HUES48 (cell line): ENCODE data around the gene THOC2.
"Not testable (repeated sequence)": the region's sequence is repeated elsewhere in the genome, so short reads cannot be mapped to it uniquely, and the experiment has no call there.

Experiments
- H3K27ac ChIP-seq: one replicate; pipeline ENCODE4 v1.7.0; 2013; ENCODE audit warnings: low read depth, low read length, inconsistent platforms
- H3K27me3 ChIP-seq: 2 replicates; pipeline ENCODE4 v1.6.1; 2013; ENCODE audit warnings: mild to moderate bottlenecking, low read length; ENCODE audit not compliant: control insufficient read depth, insufficient read depth
- H3K36me3 ChIP-seq: 2 replicates; pipeline ENCODE4 v1.6.1; 2013; ENCODE audit warnings: low read length; ENCODE audit not compliant: control insufficient read depth, insufficient read depth
- H3K4me1 ChIP-seq: 2 replicates; pipeline ENCODE4 v1.6.1; 2013; ENCODE audit warnings: mild to moderate bottlenecking, low read length; ENCODE audit not compliant: control insufficient read depth, insufficient read depth
- H3K4me3 ChIP-seq: 2 replicates; pipeline ENCODE4 v1.5.1; 2013; ENCODE audit warnings: mild to moderate bottlenecking, low read depth, low read length
- H3K9ac ChIP-seq: 2 replicates; pipeline ENCODE4 v1.6.1; 2013; ENCODE audit warnings: mild to moderate bottlenecking, low read depth, low read length, moderate library complexity
- H3K9me3 ChIP-seq: 2 replicates; pipeline ENCODE4 v1.6.1; 2013; ENCODE audit warnings: low read length; ENCODE audit not compliant: control insufficient read depth, insufficient read depth

Gene THOC2

DNA sequence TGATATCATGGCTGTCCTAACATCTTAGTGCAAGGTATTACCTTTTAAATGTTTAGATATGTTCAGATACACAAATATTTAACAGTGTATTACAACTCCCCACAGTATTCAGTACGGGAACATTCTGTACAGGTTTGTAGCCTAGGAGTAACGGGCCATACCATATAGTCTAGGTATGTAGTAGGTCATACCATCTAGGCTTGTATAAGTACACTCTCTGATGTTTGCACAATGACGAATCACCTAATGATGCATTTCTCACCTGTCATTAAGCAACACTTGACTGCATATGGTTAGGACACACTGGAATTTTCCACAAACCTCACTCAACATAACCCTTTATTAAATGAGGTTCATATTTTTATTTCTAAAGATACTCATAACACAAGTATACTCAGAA lies 67.7 kb downstream of the THOC2 start:
- H3K36me3 ChIP-seq, result peaks cover 32% of the 10 kb centered on the region
- H3K4me3 ChIP-seq, result no peak overlapping the region
- H3K4me1 ChIP-seq, result no peaks in the 10 kb centered on the region
- H3K9me3 ChIP-seq, result no peaks in the 10 kb centered on the region
- H3K27ac ChIP-seq, result no peak overlapping the region
- no peak overlapping the region for H3K9ac ChIP-seq
- H3K27me3 ChIP-seq, result no peaks in the 10 kb centered on the region

DNA sequence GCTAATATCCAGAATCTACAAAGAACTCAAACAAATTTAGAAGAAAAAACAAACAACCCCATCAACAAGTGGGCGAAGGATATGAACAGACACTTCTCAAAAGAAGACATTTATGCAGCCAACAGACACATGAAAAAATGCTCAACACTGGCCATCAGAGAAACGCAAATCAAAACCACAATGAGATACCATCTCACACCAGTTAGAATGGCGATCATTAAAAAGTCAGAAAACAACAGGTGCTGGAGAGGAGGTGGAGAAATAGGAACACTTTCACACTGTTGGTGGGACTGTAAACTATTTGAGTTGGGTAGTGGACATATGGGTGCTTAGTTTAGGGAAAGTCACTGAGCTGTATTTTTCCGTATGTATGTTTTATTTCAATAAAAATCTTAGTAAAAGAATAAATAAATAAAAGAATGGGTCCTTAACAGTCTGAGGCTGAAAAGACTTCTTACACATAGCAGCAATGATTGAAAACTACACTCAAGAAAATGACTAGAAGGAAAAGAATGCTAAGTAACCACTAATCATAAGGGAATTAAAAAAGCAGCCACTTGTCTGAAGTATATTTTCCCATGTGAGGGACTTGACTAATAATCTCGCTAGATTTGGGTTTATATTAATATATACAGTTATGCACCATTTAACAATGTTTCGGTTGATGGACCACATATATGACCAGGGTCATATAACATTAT lies 68.2 kb downstream of the THOC2 start:
- H3K9ac ChIP-seq, H3K9me3 ChIP-seq, H3K4me3 ChIP-seq, H3K4me1 ChIP-seq, H3K27me3 ChIP-seq, H3K27ac ChIP-seq: not testable (repeated sequence)
- peaks cover 32% of the 10 kb centered on the region for H3K36me3 ChIP-seq

DNA sequence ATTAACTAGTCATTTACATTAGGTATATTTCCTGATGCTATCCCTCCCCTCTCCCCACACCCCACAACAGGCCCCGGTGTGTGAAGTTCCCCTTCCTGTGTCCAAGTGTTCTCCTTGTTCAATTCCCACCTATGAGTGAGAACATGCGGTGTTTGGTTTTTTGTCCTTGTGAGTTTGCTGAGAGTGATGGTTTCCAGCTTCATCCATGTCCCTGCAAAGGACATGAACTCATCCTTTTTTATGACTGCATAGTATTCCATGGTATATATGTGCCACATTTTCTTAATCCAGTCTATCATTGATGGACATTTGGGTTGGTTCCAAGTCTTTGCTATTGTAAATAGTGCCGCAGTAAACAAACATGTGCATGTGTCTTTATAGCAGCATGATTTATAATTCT lies 69.1 kb downstream of the THOC2 start:
- H3K4me3 ChIP-seq, H3K27ac ChIP-seq, H3K4me1 ChIP-seq, H3K9me3 ChIP-seq, H3K9ac ChIP-seq, H3K27me3 ChIP-seq: not testable (repeated sequence)
- H3K36me3 ChIP-seq, result peaks cover 32% of the 10 kb centered on the region

DNA sequence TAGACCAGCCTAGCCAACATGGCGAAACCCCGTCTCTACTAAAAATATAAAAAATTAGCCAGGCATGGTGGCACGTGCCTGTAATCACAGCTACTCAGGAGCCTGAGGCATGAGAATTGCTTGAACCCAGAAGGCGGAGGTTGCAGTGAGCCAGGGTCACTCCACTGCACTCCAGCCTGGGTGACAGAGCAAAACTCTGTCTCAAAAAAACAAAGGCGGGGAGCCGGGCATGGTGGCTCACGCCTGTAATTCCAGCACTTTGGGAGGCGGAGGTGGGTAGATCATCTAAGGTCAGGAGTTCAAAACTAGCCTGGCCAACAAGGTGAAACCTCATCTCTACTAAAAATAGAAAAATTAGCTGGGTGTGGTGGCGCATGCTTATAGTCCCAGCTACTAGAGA lies 76.3 kb downstream of the THOC2 start:
- H3K4me3 ChIP-seq, H3K27ac ChIP-seq, H3K4me1 ChIP-seq, H3K36me3 ChIP-seq, H3K9ac ChIP-seq, H3K27me3 ChIP-seq, H3K9me3 ChIP-seq: not testable (repeated sequence)

DNA sequence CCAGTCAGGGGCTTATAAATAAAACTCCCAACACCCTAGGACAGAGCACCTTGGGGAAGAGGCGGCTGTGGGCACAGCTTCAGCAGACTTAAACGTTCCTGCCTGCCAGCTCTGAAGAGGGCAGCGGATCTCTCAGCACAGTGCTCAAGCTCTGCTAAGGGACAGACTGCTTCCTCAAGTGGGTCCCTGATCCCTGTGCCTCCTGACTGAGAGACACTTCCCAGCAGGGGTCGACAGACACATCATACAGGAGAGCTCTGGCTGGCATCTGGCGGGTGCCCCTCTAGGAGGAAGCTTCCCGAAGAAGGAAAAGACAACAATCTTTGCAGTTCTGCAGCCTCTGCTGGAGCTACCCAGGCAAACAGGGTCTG lies 84.1 kb downstream of the THOC2 start:
- not testable (repeated sequence) for H3K9me3 ChIP-seq, H3K9ac ChIP-seq, H3K27me3 ChIP-seq, H3K36me3 ChIP-seq
- Histone ChIP-seq H3K27ac (peak overlapping the region; percentile 79), H3K4me3 (peak overlapping the region; percentile 42), H3K4me1 (peaks cover 13% of the 10 kb centered on the region)

DNA sequence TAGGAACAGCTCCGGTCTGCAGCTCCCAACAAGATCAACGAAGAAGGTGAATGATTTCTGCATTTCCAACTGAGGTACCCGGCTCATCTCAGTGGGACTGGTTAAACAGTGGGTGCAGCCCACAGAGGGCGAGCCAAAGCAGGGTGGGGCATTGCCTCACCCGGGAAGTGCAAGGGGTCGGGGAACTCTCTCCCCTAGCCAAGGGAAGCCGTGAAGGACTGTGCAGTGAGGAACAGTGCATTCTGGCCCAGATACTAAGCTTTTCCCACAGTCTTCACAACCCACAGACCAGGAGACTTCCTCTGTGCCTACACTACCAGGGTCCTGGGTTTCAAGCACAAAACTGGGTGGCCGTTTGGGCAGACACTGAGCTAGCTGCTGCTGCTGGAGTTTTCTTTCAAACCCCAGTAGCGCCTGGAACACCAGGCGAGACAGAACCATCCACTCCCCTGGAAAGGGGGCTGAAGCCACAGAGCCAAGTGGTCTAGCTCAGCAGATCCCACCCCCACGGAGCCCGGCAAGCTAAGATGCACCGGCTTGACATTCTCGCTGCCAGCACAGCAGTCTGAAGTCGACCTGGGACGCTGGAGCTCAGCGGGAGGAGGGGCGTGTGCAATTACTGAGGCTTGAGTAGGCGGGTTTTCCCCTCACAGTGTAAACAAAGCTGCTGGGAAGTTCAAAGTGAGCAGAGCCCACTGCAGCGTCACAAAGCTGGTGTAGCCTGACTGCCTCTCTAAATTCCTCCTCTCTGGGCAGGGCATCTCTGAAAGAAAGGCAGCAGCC lies 84.6 kb downstream of the THOC2 start:
- Histone ChIP-seq H3K9ac (no peak overlapping the region; the same call in 1 of the 2 replicates), H3K36me3 (no peaks in the 10 kb centered on the region; the same call in 1 of the 2 replicates), H3K27me3 (no peaks in the 10 kb centered on the region), H3K27ac (peak overlapping the region; percentile 79), H3K4me3 (peak overlapping the region; percentile 42), H3K4me1 (peaks cover 13% of the 10 kb centered on the region), H3K9me3 (no peaks in the 10 kb centered on the region)

DNA sequence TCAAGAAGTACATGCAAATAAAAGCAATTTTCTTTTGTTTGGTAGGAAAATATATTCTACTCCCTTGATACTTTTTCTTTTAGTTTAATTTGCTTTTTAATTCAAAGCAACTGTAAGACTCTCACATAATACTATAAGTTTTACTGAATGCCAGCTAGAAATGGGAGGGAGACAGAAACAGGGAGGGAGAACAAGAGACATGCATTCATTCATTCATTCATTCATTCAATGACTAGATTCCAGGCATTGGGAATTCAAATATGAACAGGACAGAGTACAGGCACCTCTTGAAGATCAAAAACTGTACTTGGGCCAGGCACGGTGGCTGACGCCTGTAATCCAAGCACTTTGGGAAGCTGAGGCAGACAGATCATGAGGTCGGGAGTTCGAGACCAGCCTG lies 85.6 kb downstream of the THOC2 start:
- Histone ChIP-seq H3K4me3 (no peak overlapping the region), H3K27ac (no peak overlapping the region), H3K9ac (no peak overlapping the region), H3K9me3 (no peaks in the 10 kb centered on the region), H3K36me3 (no peaks in the 10 kb centered on the region; the same call in 1 of the 2 replicates), H3K4me1 (peaks cover 13% of the 10 kb centered on the region), H3K27me3 (no peaks in the 10 kb centered on the region)

DNA sequence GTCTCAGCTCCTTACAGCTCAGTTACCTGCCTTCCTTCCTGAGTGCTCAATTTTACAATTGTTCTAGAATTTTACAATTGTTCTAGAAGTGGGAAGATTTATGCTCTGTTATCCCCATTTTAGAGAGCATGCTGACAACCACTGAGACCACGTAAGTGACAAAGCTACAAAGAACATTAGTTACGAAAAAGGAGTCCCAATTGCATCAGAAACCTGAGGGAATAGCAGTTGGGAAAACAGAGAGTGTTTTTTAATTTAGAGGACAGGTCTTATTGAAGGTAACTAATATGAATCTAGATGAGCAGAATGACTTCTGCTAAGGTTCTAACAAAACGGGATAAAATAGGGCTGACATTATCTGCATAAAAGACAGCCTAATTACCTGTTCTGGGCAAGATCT lies 103.3 kb downstream of the THOC2 start:
- H3K27me3 ChIP-seq, result no peaks in the 10 kb centered on the region
- no peaks in the 10 kb centered on the region for H3K9me3 ChIP-seq
- peaks cover 44% of the 10 kb centered on the region for H3K36me3 ChIP-seq
- no peaks in the 10 kb centered on the region for H3K4me1 ChIP-seq
- no peak overlapping the region for H3K27ac ChIP-seq
- H3K9ac ChIP-seq, result no peak overlapping the region
- no peak overlapping the region for H3K4me3 ChIP-seq

DNA sequence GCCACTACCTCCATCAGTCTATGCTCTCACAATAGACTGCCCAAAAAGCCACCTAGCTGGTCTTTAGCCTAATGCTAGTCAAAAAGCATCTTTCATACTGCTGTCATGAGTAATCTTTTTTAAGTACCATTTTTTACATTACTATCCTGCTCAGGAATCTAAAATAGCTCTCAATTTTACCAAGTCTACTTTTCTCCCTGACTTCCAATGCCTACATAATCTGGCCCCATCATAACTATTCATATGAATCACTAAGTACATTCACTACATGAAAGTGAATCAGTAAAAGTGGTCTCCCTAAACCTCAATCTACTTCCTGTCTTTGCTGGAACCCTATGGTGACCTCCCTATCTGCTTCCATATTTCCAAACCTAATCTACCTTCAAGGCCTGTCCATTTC lies 105.9 kb downstream of the THOC2 start:
- no peak overlapping the region for H3K4me3 ChIP-seq
- no peaks in the 10 kb centered on the region for H3K4me1 ChIP-seq
- H3K9ac ChIP-seq, result no peak overlapping the region
- H3K27me3 ChIP-seq, result no peaks in the 10 kb centered on the region
- no peak overlapping the region for H3K27ac ChIP-seq
- no peaks in the 10 kb centered on the region for H3K9me3 ChIP-seq
- peaks cover 62% of the 10 kb centered on the region for H3K36me3 ChIP-seq

DNA sequence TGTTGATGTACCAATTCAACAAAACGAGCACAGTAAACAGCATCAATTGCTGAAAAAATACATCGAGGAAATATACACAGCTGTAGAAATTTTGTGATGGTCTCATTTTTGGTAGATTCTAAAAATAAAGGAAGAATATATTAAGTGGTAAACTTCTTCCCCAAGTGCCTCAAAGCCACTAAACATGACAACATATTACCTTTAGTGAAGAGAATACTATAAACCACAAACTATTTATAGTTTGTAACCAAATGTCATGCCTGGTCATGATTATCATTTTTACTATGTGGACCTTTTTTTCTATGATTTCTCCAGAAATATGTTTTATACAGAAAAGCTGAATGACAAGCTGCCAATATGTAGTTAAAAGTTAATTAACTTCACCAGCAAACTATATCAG lies 106.9 kb downstream of the THOC2 start:
- H3K27ac ChIP-seq, result no peak overlapping the region
- no peaks in the 10 kb centered on the region for H3K4me1 ChIP-seq
- no peak overlapping the region for H3K4me3 ChIP-seq
- H3K27me3 ChIP-seq, result no peaks in the 10 kb centered on the region
- no peaks in the 10 kb centered on the region for H3K9me3 ChIP-seq
- peaks cover 62% of the 10 kb centered on the region for H3K36me3 ChIP-seq
- no peak overlapping the region for H3K9ac ChIP-seq

DNA sequence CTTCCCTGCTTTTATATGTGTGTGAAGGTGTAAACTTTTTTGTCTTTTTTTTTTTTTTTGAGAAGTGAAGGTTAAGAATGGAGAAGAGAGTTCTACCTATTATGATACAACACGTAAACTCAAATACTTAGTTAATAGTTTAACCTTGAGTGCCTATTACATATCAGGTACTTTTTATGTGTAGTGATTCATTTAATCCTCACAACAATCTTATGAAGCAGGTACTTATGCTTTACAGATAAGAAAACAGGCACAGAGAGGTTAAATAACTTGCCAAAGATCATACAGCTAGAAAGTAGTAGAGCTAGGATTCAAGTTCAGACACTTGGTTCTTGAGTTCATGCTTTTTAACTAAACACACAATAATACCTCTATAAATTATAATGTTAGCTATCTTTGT lies 107.4 kb downstream of the THOC2 start:
- Histone ChIP-seq H3K36me3 (peaks cover 63% of the 10 kb centered on the region), H3K27ac (no peak overlapping the region), H3K4me1 (no peaks in the 10 kb centered on the region), H3K9ac (no peak overlapping the region), H3K27me3 (no peaks in the 10 kb centered on the region), H3K9me3 (no peaks in the 10 kb centered on the region), H3K4me3 (no peak overlapping the region)
